Measurements from ENCODE around the gene GPR82. TPM values are rescaled to one million over a fixed set of nuclear protein-coding genes. Genes with fewer than 3 reads are reported as not detected.

Gene GPR82
- total and polyA plus RNA-seq, 2 of the 8 experiments (the other 6 are each of a cell fraction or from before 2014, with no cell fraction given): not detected

Small RNA genes within 50 kb of the gene (small RNA-seq; reads per million reads assigned to genes)
- not detected for gene RN7SL144P (ENCODE audit: insufficient read depth)

Other genes with a start within 250 kb of the GPR82 start
- not detected in 2 replicates for gene GPR34, start 35.2 kb upstream of the GPR82 start, total RNA-seq (2021; fragmentation: NEBNext Ultra II Directional; extraction: Animal tissue kit (Norgen Biotek cat#: 25700))
- not detected in 2 replicates for gene GPR34, start 35.2 kb upstream of the GPR82 start, polyA plus RNA-seq (2011; rRNA removed)
- gene CASK, start 199.4 kb downstream of the GPR82 start, total RNA-seq (2021; fragmentation: NEBNext Ultra II Directional; extraction: Animal tissue kit (Norgen Biotek cat#: 25700)): 55.1 and 66.6 TPM in 2 replicates
- gene CASK, start 199.4 kb downstream of the GPR82 start, polyA plus RNA-seq (2011; rRNA removed): 11.9 and 21.6 TPM in 2 replicates

Data from H1 (cell line).